OCI-LY7 (cell line): Measurements from ENCODE around the gene NOL12.

Experiments
- EZH2phosphoT487 ChIP-seq: fragments of 200-600 bp; sonication (generic); IDR thresholded peaks from 2 replicates; pipeline ENCODE4 v1.6.1; 2018; ENCODE audit warnings: low read depth, borderline replicate concordance, mild to moderate bottlenecking, mixed run types, antibody characterized with exemption, low read length, moderate library complexity, mixed read lengths
- TF ChIP-seq, protein P1 (sequence below): fragments of 200-600 bp; sonication (generic); conservative IDR thresholded peaks from 2 replicates; pipeline ENCODE4 v1.5.1; 2014; ENCODE audit warnings: mild to moderate bottlenecking, antibody characterized with exemption, low read length, moderate library complexity, mixed read lengths

DNA sequence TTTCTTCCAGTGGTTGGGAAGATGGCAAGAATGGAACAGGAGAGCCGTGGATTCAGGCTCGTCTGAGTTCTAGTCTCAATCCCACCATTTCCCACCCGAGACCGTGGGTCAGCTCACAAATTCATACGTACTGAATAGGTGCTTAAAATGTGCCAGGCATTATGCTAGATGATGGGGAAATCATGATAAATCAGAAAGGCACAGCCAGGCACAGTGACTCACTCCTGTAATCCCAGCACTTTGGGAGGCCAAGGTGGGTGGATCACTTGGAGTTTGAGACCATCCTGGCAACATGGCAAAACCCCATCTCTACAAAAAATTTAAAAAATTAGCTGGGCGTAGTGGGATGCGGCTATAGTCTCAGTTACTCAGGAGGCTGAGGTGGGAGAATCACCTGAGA is 17.8 kb downstream of the NOL12 start:
- no peak for TF ChIP-seq EZH2phosphoT487
- TF ChIP-seq, protein P1, sequence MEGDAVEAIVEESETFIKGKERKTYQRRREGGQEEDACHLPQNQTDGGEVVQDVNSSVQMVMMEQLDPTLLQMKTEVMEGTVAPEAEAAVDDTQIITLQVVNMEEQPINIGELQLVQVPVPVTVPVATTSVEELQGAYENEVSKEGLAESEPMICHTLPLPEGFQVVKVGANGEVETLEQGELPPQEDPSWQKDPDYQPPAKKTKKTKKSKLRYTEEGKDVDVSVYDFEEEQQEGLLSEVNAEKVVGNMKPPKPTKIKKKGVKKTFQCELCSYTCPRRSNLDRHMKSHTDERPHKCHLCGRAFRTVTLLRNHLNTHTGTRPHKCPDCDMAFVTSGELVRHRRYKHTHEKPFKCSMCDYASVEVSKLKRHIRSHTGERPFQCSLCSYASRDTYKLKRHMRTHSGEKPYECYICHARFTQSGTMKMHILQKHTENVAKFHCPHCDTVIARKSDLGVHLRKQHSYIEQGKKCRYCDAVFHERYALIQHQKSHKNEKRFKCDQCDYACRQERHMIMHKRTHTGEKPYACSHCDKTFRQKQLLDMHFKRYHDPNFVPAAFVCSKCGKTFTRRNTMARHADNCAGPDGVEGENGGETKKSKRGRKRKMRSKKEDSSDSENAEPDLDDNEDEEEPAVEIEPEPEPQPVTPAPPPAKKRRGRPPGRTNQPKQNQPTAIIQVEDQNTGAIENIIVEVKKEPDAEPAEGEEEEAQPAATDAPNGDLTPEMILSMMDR: no peak
